GM21737 (cell line): ENCODE data around the gene ATP8A2.
"Not testable (repeated sequence)": the region's sequence is repeated elsewhere in the genome, so short reads cannot be mapped to it uniquely, and the experiment has no call there.

ENCODE experiments used
- ATAC-seq: cut with Tn5 transposase; IDR thresholded peaks from one replicate; pipeline ENCODE4 v1.9.1; 2021; ENCODE audit warnings: mild to moderate bottlenecking, moderate library complexity; ENCODE audit not compliant: unreplicated experiment

Gene ATP8A2

GRCh38 chr13:25784119-25784518, 412.3 kb downstream of the ATP8A2 start:
- no peak for ATAC-seq

- not testable (repeated sequence) for ATAC-seq
Measured at GRCh38 chr13:25790137-25790536, 418.4 kb downstream of the ATP8A2 start.

GRCh38 chr13:25795277-25795676, 423.5 kb downstream of the ATP8A2 start:
- ATAC-seq = no peak

GRCh38 chr13:25796474-25796873, 424.7 kb downstream of the ATP8A2 start:
- no peak for ATAC-seq

GRCh38 chr13:25798998-25799397, 427.2 kb downstream of the ATP8A2 start:
- ATAC-seq = no peak

GRCh38 chr13:25800523-25800922, 428.7 kb downstream of the ATP8A2 start:
- ATAC-seq = no peak

- no peak for ATAC-seq
Measured at GRCh38 chr13:25802579-25802978, 430.8 kb downstream of the ATP8A2 start.

GRCh38 chr13:25803641-25804040, 431.9 kb downstream of the ATP8A2 start:
- no peak for ATAC-seq

- peak; percentile 65 for ATAC-seq
Measured at GRCh38 chr13:25806264-25806974, 434.6 kb downstream of the ATP8A2 start.

GRCh38 chr13:25807562-25807961, 435.8 kb downstream of the ATP8A2 start:
- no peak for ATAC-seq

GRCh38 chr13:25811506-25811905, 439.7 kb downstream of the ATP8A2 start:
- no peak for ATAC-seq

GRCh38 chr13:25816239-25816638, 444.5 kb downstream of the ATP8A2 start:
- ATAC-seq = no peak

- no peak for ATAC-seq
Measured at GRCh38 chr13:25819856-25820530, 448.2 kb downstream of the ATP8A2 start.

GRCh38 chr13:25821776-25822175, 450.0 kb downstream of the ATP8A2 start:
- no peak for ATAC-seq

- ATAC-seq = not testable (repeated sequence)
Measured at GRCh38 chr13:25827221-25827620, 455.4 kb downstream of the ATP8A2 start.

- no peak for ATAC-seq
Measured at GRCh38 chr13:25827831-25828465, 456.2 kb downstream of the ATP8A2 start.

GRCh38 chr13:25833761-25834160, 462.0 kb downstream of the ATP8A2 start:
- ATAC-seq = no peak

- ATAC-seq = no peak
Measured at GRCh38 chr13:25836574-25837336, 465.0 kb downstream of the ATP8A2 start.

- no peak for ATAC-seq
Measured at GRCh38 chr13:25839371-25839770, 467.6 kb downstream of the ATP8A2 start.

- ATAC-seq = no peak
Measured at GRCh38 chr13:25840261-25840660, 468.5 kb downstream of the ATP8A2 start.

GRCh38 chr13:25840931-25841330, 469.2 kb downstream of the ATP8A2 start:
- ATAC-seq = no peak
